ENCODE data around the gene SPATA18.

Gene SPATA18

GRCh38 chr4:52015366-52015765 is 35.7 kb upstream of the SPATA18 start:
- Histone ChIP-seq H3K36me3 (ENCODE audit: control insufficient read depth in 2 of 2, insufficient read depth in 1 of 2, low read length in 2 of 2) (peaks cover 0 to 20% of the 10 kb centered on the region in 2 experiments; a peak in 1 of 3 replicates), H3K4me3 (ENCODE audit: low read depth, low read length) (no peak overlapping the region), H3K9me3 (ENCODE audit: control insufficient read depth, insufficient read depth, low read depth, low read length) (no peaks in the 10 kb centered on the region), H3K27ac (ENCODE audit: extremely low read depth, low read depth, low read length) (no peak overlapping the region), H3K4me1 (ENCODE audit: control insufficient read depth, insufficient read depth, low read length) (no peaks in the 10 kb centered on the region)
- TF ChIP-seq ZNF530 (tag by site-specific recombination; IDR thresholded peaks at IDR 0.05; ENCODE audit: low read depth) (no peak), ZNF398 (tag by site-specific recombination; IDR thresholded peaks at IDR 0.05) (no peak), ZNF335 (tag by site-specific recombination; conservative IDR thresholded peaks at IDR 0.05) (no peak), ZNF600 (tag by site-specific recombination; IDR thresholded peaks at IDR 0.05) (no peak), SCRT1 (tag by site-specific recombination; IDR thresholded peaks at IDR 0.05; ENCODE audit: borderline replicate concordance) (no peak), ZNF501 (tag by site-specific recombination; IDR thresholded peaks at IDR 0.05) (no peak), ZNF132 (tag by site-specific recombination; IDR thresholded peaks at IDR 0.05; ENCODE audit: borderline replicate concordance) (no peak), ZNF354C (tag by site-specific recombination; IDR thresholded peaks at IDR 0.05; ENCODE audit: borderline replicate concordance, low read depth) (no peak), ZNF555 (tag by site-specific recombination; conservative IDR thresholded peaks at IDR 0.05) (no peak)
- TF ChIP-seq, protein P1, sequence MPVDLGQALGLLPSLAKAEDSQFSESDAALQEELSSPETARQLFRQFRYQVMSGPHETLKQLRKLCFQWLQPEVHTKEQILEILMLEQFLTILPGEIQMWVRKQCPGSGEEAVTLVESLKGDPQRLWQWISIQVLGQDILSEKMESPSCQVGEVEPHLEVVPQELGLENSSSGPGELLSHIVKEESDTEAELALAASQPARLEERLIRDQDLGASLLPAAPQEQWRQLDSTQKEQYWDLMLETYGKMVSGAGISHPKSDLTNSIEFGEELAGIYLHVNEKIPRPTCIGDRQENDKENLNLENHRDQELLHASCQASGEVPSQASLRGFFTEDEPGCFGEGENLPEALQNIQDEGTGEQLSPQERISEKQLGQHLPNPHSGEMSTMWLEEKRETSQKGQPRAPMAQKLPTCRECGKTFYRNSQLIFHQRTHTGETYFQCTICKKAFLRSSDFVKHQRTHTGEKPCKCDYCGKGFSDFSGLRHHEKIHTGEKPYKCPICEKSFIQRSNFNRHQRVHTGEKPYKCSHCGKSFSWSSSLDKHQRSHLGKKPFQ (tag by site-specific recombination; IDR thresholded peaks at IDR 0.05) = no peak
- ChIA-PET CTCF (no interaction called here), POLR2A (no interaction called here)

DNA sequence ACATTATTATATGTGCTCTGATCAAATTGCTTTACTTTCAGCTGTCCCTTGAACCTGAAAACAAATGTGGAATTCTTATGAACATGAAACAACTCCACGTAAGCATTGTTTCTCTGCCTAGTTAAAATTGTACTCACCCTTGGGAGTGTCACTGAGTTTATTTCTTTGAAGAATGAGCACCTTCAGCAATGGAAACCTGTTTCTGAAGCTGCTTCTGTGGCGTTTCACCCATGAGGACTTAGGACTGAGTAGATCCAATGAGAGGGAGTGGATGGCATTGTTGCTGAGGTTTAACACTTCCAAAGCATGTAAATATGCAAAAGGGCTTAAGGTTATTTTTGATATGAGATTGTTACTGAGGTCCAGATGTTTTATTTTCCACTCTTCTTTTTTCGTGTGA is 34.1 kb upstream of the SPATA18 start:
- H3K9me3 ChIP-seq (ENCODE audit: control insufficient read depth, insufficient read depth, low read depth, low read length) = no peaks in the 10 kb centered on the region
- TF ChIP-seq ZNF37A (tag by site-specific recombination; IDR thresholded peaks at IDR 0.05) = no peak
- no peak for TF ChIP-seq ZNF830 (tag by site-specific recombination; IDR thresholded peaks at IDR 0.05; ENCODE audit: low read depth)
- TF ChIP-seq ZNF623 (tag by site-specific recombination; IDR thresholded peaks at IDR 0.05) = no peak
- no peak for TF ChIP-seq ZNF211 (tag by site-specific recombination; IDR thresholded peaks at IDR 0.05; ENCODE audit: low read depth)
- TF ChIP-seq, protein P2, sequence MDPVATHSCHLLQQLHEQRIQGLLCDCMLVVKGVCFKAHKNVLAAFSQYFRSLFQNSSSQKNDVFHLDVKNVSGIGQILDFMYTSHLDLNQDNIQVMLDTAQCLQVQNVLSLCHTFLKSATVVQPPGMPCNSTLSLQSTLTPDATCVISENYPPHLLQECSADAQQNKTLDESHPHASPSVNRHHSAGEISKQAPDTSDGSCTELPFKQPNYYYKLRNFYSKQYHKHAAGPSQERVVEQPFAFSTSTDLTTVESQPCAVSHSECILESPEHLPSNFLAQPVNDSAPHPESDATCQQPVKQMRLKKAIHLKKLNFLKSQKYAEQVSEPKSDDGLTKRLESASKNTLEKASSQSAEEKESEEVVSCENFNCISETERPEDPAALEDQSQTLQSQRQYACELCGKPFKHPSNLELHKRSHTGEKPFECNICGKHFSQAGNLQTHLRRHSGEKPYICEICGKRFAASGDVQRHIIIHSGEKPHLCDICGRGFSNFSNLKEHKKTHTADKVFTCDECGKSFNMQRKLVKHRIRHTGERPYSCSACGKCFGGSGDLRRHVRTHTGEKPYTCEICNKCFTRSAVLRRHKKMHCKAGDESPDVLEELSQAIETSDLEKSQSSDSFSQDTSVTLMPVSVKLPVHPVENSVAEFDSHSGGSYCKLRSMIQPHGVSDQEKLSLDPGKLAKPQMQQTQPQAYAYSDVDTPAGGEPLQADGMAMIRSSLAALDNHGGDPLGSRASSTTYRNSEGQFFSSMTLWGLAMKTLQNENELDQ (tag by site-specific recombination; IDR thresholded peaks at IDR 0.05; ENCODE audit: low read depth) = no peak
- no peak for TF ChIP-seq ZXDB (tag by site-specific recombination; IDR thresholded peaks at IDR 0.05)
- no peak for TF ChIP-seq ZNF394 (tag by site-specific recombination; IDR thresholded peaks at IDR 0.05; ENCODE audit: borderline replicate concordance)
- no peak for TF ChIP-seq ZNF555 (tag by site-specific recombination; conservative IDR thresholded peaks at IDR 0.05)
- TF ChIP-seq GLI2 (tag by site-specific recombination; IDR thresholded peaks at IDR 0.05; ENCODE audit: borderline replicate concordance, low read depth) = no peak
- TF ChIP-seq ELK4 (IDR thresholded peaks at IDR 0.05; ENCODE audit: borderline replicate concordance, low read depth, low read length) = no peak
- TF ChIP-seq ZNF391 (tag by site-specific recombination; IDR thresholded peaks at IDR 0.05; ENCODE audit: borderline replicate concordance, low read depth) = no peak
- TF ChIP-seq ZNF549 (tag by site-specific recombination; IDR thresholded peaks at IDR 0.05) = no peak
- no peak for TF ChIP-seq HOXC10 (CRISPR knock-in tag; IDR thresholded peaks at IDR 0.05)
- TF ChIP-seq ZNF664 (tag by site-specific recombination; IDR thresholded peaks at IDR 0.05) = no peak
- TF ChIP-seq ZNF510 (tag by site-specific recombination; IDR thresholded peaks at IDR 0.05; ENCODE audit: insufficient replicate concordance) = no peak
- TF ChIP-seq, protein P3, sequence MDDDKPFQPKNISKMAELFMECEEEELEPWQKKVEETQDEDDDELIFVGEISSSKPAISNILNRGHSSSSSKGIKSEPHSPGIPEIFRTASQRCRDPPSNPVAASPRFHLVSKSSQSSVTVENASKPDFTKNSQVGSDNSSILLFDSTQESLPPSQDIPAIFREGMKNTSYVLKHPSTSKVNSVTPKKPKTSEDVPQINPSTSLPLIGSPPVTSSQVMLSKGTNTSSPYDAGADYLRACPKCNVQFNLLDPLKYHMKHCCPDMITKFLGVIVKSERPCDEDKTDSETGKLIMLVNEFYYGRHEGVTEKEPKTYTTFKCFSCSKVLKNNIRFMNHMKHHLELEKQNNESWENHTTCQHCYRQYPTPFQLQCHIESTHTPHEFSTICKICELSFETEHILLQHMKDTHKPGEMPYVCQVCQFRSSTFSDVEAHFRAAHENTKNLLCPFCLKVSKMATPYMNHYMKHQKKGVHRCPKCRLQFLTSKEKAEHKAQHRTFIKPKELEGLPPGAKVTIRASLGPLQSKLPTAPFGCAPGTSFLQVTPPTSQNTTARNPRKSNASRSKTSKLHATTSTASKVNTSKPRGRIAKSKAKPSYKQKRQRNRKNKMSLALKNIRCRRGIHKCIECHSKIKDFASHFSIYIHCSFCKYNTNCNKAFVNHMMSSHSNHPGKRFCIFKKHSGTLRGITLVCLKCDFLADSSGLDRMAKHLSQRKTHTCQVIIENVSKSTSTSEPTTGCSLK (tag by site-specific recombination; IDR thresholded peaks at IDR 0.05) = no peak
- TF ChIP-seq ZNF626 (tag by site-specific recombination; IDR thresholded peaks at IDR 0.05) = no peak
- H3K36me3 ChIP-seq (ENCODE audit: control insufficient read depth in 2 of 2, insufficient read depth in 1 of 2, low read length in 2 of 2) = peaks cover 0 to 20% of the 10 kb centered on the region in 2 experiments; a peak in 1 of 3 replicates
- CTCF ChIA-PET = no interaction called here
- POLR2A ChIA-PET = no interaction called here
- no peaks in the 10 kb centered on the region for H3K4me1 ChIP-seq (ENCODE audit: control insufficient read depth, insufficient read depth, low read length)
- no peak overlapping the region for H3K27ac ChIP-seq (ENCODE audit: extremely low read depth, low read depth, low read length)
- no peak overlapping the region for H3K4me3 ChIP-seq (ENCODE audit: low read depth, low read length)

Data from HEK293 (cell line).